Measurements from ENCODE around the gene CCDC160.

CCDC160 gene

GRCh38 chrX:134294548-134294947 lies 57.6 kb downstream of the CCDC160 start:
- DNase-seq, result no peak
